Measurements from ENCODE around the gene MINDY4.

GRCh38 chr7:30915751-30916150, 144.5 kb downstream of the MINDY4 start:
- TF ChIP-seq CTCF (conservative IDR thresholded peaks at IDR 0.05 in 1 of 2, IDR thresholded peaks at IDR 0.05 in 1 of 2; ENCODE audit: low read depth in 1 of 2, low read length in 2 of 2) (no peak), EZH2 (IDR thresholded peaks at IDR 0.05; ENCODE audit: low read length, missing control alignments) (no peak)
